A673 (cell line): ENCODE data around the gene KLHDC3. TPM values are rescaled to one million over a fixed set of nuclear protein-coding genes. Genes with fewer than 3 reads are reported as not detected.

ENCODE experiments used
- BruUV-seq: library from RNA; stranded (reverse); fragments of 400-500 nt; replicated peaks from 2 replicates; lab custom pipeline; 2021; lab: Mats Ljungman, UMichigan
- CTCF ChIA-PET: fragments of 300-600 bp; sonication (Branson Sonifier 250); formaldehyde crosslinking; loops from one replicate; lab custom pipeline; 2022; ENCODE audit warnings: antibody characterized with exemption; lab: Charles Lee
- POLR2A ChIA-PET: fragments of 300-600 bp; sonication (Branson Sonifier 250); formaldehyde crosslinking; loops from one replicate; lab custom pipeline; 2022; ENCODE audit warnings: antibody characterized with exemption; ENCODE audit not compliant: low non-redundant PET; lab: Charles Lee
- DNase-seq: peaks from one replicate; pipeline ENCODE4 v3.0.0-alpha.2; 2015; ENCODE audit warnings: low spot score
- H3K27ac ChIP-seq: fragments of 200-600 bp; sonication (generic); 2 replicates; pipeline ENCODE4 v1.5.1; 2016; ENCODE audit warnings: mixed run types, low read depth, mild to moderate bottlenecking, mixed read lengths, antibody characterized with exemption, low read length; ENCODE audit not compliant: poor library complexity, severe bottlenecking
- H3K27me3 ChIP-seq: fragments of 200-600 bp; sonication (generic); replicated peaks from 2 replicates; pipeline ENCODE4 v1.6.1; 2017; ENCODE audit warnings: mixed run types, low read depth, mild to moderate bottlenecking, mixed read lengths, antibody characterized with exemption, low read length; ENCODE audit not compliant: insufficient read depth, poor library complexity
- H3K36me3 ChIP-seq: fragments of 200-600 bp; sonication (generic); 2 replicates; pipeline ENCODE4 v1.6.1; 2016; ENCODE audit warnings: mixed run types, mild to moderate bottlenecking, mixed read lengths, antibody characterized with exemption, low read length; ENCODE audit not compliant: insufficient read depth, poor library complexity, severe bottlenecking
- H3K4me1 ChIP-seq: fragments of 200-600 bp; sonication (generic); 2 replicates; pipeline ENCODE4 v1.6.1; 2017; ENCODE audit warnings: mixed run types, mild to moderate bottlenecking, mixed read lengths, antibody characterized with exemption, low read length; ENCODE audit not compliant: insufficient read depth, poor library complexity, severe bottlenecking
- H3K4me3 ChIP-seq: fragments of 200-600 bp; sonication (generic); 2 replicates; pipeline ENCODE4 v1.5.1; 2016; ENCODE audit warnings: low read depth, mixed run types, mild to moderate bottlenecking, mixed read lengths, low read length; ENCODE audit not compliant: poor library complexity, severe bottlenecking
- H3K9me3 ChIP-seq: fragments of 200-600 bp; sonication (generic); 2 replicates; pipeline ENCODE4 v1.6.1; 2016; ENCODE audit warnings: mixed run types, low read depth, mild to moderate bottlenecking, mixed read lengths, antibody characterized with exemption, low read length; ENCODE audit not compliant: poor library complexity, severe bottlenecking
- EZH2 ChIP-seq: fragments of 200-600 bp; sonication (generic); IDR thresholded peaks from 2 replicates; pipeline ENCODE4 v1.6.1; 2017; ENCODE audit warnings: borderline replicate concordance, low read depth, mild to moderate bottlenecking, mixed read lengths, antibody characterized with exemption, low read length; ENCODE audit not compliant: poor library complexity, severe bottlenecking
- intact Hi-C: fragments of 100-400 bp; cut with micrococcal nuclease; formaldehyde crosslinking; loops from one replicate; pipeline ENCODE4 v1.10.0; 2022; ENCODE audit not compliant: unreplicated experiment
- total RNA-seq: library from RNA; stranded (reverse); gene quantifications from 2 replicates; pipeline ENCODE4 v1.2.3, GENCODE V29; 2021
- TF ChIP-seq, protein P1 (sequence below): fragments of 300-800, 200-600 bp; sonication (generic); conservative IDR thresholded peaks from 2 replicates; pipeline ENCODE4 v1.5.1; 2017; ENCODE audit warnings: low read depth, mild to moderate bottlenecking, antibody characterized with exemption, low read length, moderate library complexity, mixed read lengths

The KLHDC3 gene
- total RNA-seq, 1 experiment from 2014 or later = 90.1 TPM

DNA sequence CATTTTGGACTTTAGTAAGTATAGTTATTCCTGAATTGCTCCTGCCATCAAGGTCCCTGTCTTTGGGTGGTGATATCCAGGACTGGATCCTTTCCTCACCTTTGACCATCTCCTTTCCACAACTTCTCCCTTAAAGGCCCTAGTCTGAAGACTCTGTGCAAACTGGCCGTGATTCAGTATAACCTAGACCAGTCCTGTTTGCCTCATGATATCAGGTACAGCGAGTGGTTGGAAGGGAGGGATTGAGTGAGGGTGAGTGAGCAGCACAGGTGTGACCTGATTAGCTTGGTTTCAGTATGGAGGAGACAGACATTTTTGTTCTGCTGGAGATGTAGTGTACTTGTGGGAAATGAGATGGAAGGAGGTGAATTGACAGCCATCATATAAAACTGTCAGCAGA, 5.1 kb downstream of the KLHDC3 start:
- CTCF ChIA-PET = no interaction called here
- no peaks in the 10 kb centered on the region for H3K9me3 ChIP-seq
- H3K4me3 ChIP-seq = no peak overlapping the region
- intact Hi-C loops = no loop called here
- POLR2A ChIA-PET = no interaction called here
- H3K27me3 ChIP-seq = no peaks in the 10 kb centered on the region
- H3K27ac ChIP-seq = no peak overlapping the region
- peaks cover 35% of the 10 kb centered on the region for H3K36me3 ChIP-seq
- H3K4me1 ChIP-seq = peaks cover 15% of the 10 kb centered on the region
- DNase-seq = no peak
- no TSS peak for BruUV-seq
- no peak for TF ChIP-seq EZH2
- TF ChIP-seq, protein P1, sequence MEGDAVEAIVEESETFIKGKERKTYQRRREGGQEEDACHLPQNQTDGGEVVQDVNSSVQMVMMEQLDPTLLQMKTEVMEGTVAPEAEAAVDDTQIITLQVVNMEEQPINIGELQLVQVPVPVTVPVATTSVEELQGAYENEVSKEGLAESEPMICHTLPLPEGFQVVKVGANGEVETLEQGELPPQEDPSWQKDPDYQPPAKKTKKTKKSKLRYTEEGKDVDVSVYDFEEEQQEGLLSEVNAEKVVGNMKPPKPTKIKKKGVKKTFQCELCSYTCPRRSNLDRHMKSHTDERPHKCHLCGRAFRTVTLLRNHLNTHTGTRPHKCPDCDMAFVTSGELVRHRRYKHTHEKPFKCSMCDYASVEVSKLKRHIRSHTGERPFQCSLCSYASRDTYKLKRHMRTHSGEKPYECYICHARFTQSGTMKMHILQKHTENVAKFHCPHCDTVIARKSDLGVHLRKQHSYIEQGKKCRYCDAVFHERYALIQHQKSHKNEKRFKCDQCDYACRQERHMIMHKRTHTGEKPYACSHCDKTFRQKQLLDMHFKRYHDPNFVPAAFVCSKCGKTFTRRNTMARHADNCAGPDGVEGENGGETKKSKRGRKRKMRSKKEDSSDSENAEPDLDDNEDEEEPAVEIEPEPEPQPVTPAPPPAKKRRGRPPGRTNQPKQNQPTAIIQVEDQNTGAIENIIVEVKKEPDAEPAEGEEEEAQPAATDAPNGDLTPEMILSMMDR = no peak

DNA sequence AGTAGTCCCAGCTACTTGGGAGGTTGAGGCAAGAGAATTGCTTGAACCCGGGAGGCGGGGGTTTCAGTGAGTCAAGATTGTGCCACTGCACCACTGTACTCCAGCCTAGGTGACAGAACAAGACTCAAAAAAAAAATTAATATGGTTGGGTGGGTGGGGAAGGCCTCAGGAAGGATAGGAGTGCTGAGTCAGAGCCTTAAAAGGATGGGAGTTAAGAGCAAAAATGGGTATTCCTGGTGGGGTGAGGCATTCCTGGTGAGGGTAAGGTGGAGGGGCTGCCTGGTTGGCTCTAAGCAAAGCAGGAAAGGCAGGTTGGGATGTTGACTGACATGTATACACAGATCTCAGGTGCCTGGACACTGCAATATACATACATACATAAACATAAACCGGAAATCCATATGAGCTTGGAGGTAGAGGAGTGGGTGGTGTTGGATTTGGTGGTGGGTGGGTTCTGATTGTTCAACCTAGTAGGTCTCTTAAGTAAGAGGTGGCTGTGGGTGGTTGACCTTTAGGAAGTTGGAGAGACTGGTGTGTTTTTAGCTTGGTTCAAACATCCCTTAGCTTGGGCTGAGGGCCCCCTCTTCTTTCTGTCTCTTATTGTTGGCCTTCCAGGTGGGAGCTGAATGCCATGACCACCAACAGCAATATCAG, 6.1 kb downstream of the KLHDC3 start:
- Histone ChIP-seq H3K36me3 (peaks cover 45% of the 10 kb centered on the region), H3K27ac (peak overlapping the region; percentile 76), H3K4me1 (peaks cover 15% of the 10 kb centered on the region), H3K27me3 (no peaks in the 10 kb centered on the region), H3K4me3 (no peak overlapping the region), H3K9me3 (no peaks in the 10 kb centered on the region)
- intact Hi-C loops = no loop called here
- POLR2A ChIA-PET = interaction anchor here (0.6 kb wide), 1 partner anchor 20 kb away, joined by 4 read pairs; no protein-coding TSS in a partner anchor
- BruUV-seq = no TSS peak
- TF ChIP-seq, protein P1 = no peak
- TF ChIP-seq EZH2 = no peak
- no peak for DNase-seq
- CTCF ChIA-PET = no interaction called here

DNA sequence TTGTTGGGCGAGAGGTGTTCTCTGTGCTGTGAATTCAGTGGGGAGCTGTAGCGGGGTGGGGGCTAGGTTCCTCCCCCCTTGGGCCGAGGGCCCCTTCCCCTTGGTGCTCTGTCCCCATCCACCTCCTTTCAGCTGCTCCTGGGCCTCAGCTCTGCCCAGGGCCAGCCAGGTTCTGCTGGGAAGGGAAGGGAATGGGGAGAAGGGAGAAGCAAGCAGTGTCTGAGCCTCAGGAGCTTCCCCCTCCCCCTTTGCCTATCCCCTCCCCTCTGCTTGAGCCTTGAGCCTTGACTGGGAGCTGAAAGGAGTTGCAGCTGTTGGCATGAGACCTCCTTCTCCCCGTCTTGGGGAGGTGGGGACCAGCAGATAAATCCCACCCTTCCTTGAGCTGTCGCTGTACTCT, 6.8 kb downstream of the KLHDC3 start:
- H3K9me3 ChIP-seq = no peaks in the 10 kb centered on the region
- TF ChIP-seq, protein P1 = no peak
- TF ChIP-seq EZH2 = no peak
- peak overlapping the region; percentile 93 for H3K4me3 ChIP-seq
- no TSS peak for BruUV-seq
- ChIA-PET POLR2A (interaction anchor here (0.6 to 0.7 kb wide), 3 partner anchors 42 to 1331 kb away, joined by 3 to 9 read pairs (median 7); partner anchors contain the start of gene PEX6), CTCF (no interaction called here)
- H3K36me3 ChIP-seq = peaks cover 49% of the 10 kb centered on the region
- H3K27me3 ChIP-seq = no peaks in the 10 kb centered on the region
- intact Hi-C loops = no loop called here
- peak; percentile 56 for DNase-seq
- peaks cover 15% of the 10 kb centered on the region for H3K4me1 ChIP-seq
- H3K27ac ChIP-seq = peak overlapping the region; percentile 76
